Fibroblast of the aortic adventitia (primary cell): ENCODE results near the gene CXCL12. TPM values are rescaled to one million over a fixed set of nuclear protein-coding genes. Genes with fewer than 3 reads are reported as not detected.

Experiments used
- DNase-seq: peaks from one replicate; pipeline ENCODE4 v3.0.0-alpha.2; 2010; ENCODE audit warnings: low read depth
- H3K4me3 ChIP-seq: 2 replicates; pipeline ENCODE4 v1.5.1; 2011; ENCODE audit warnings: low read depth, mild to moderate bottlenecking, control low read depth, low read length, moderate library complexity
- CTCF ChIP-seq: IDR thresholded peaks from 2 replicates; pipeline ENCODE4 v1.5.1; 2011; ENCODE audit warnings: mild to moderate bottlenecking, low read length, control low read depth, inconsistent platforms; ENCODE audit not compliant: insufficient read depth
- total RNA-seq: library from RNA; depleted of rRNA; stranded (reverse); fragments of >200 nt; gene quantifications from 2 replicates; pipeline ENCODE4 v1.2.3, GENCODE V29; 2012; ENCODE audit warnings: low replicate concordance

The CXCL12 gene
- 54.1 and 381 TPM in 2 replicates for total RNA-seq

GRCh38 chr10:44385026-44385695 lies at the start of gene CXCL12:
Gene CXCL12, minus strand, starts transcription at chr10:44385097. Its CDS starts 92 bp downstream, at chr10:44385005.
- TF ChIP-seq CTCF, result no peak
- DNase-seq, result peak; percentile 24
- peak within 1 kb of the TSS; percentile 88 for H3K4me3 ChIP-seq

GRCh38 chr10:44427479-44427878 lies 42.6 kb upstream of the CXCL12 start:
- DNase-seq, result no peak
- H3K4me3 ChIP-seq, result no peak overlapping the region
- TF ChIP-seq CTCF, result no peak

GRCh38 chr10:44427037-44427436 lies 42.1 kb upstream of the CXCL12 start:
- no peak for DNase-seq
- H3K4me3 ChIP-seq, result no peak overlapping the region
- no peak for TF ChIP-seq CTCF

- H3K4me3 ChIP-seq, result no peak overlapping the region
- no peak for TF ChIP-seq CTCF
- no peak for DNase-seq
Measured at GRCh38 chr10:44426247-44427034, 41.5 kb upstream of the CXCL12 start.

GRCh38 chr10:44425466-44425865 lies 40.6 kb upstream of the CXCL12 start:
- no peak for DNase-seq
- no peak for TF ChIP-seq CTCF
- H3K4me3 ChIP-seq, result no peak overlapping the region

GRCh38 chr10:44424957-44425356 lies 40.1 kb upstream of the CXCL12 start:
- TF ChIP-seq CTCF, result no peak
- H3K4me3 ChIP-seq, result no peak overlapping the region
- no peak for DNase-seq
